Esophagus muscularis mucosa (tissue), 4 donors: Measurements from ENCODE around the gene CUL7. TPM values are rescaled to one million over a fixed set of nuclear protein-coding genes. Genes with fewer than 3 reads are reported as not detected.
"Not testable (repeated sequence)": the region's sequence is repeated elsewhere in the genome, so short reads cannot be mapped to it uniquely, and the experiment has no call there.

ENCODE experiments used
- DNase-seq: peaks from one replicate; pipeline ENCODE4 v3.0.0-alpha.2; 2017; ENCODE audit errors: extremely low spot score
- H3K27ac ChIP-seq, 4 donors: fragments of 200-600 bp; sonication (generic); replicated peaks in 1 of 4; 1 replicate in 3 of 4; 2 replicates in 1 of 4; pipeline ENCODE4 v1.5.1; 2016 to 2019; ENCODE audit warnings: mild to moderate bottlenecking in 1 of 4
- H3K27me3 ChIP-seq, 4 donors: fragments of 200-600 bp; sonication (generic); one replicate each; pipeline versions ENCODE4 v1.5.1 to v1.6.0; 2016 to 2019
- H3K36me3 ChIP-seq, 4 donors: fragments of 200-600 bp; sonication (generic); one replicate each; pipeline ENCODE4 v1.5.1; 2016 to 2019
- H3K4me1 ChIP-seq, 4 donors: fragments of 200-600 bp; sonication (generic); one replicate each; pipeline ENCODE4 v1.5.1; 2016 to 2019
- H3K4me3 ChIP-seq, 4 donors: fragments of 200-600 bp; sonication (generic); 1 replicate in 2 of 4; 2 replicates in 2 of 4; pipeline ENCODE4 v1.5.1; 2016 to 2019; ENCODE audit warnings: mild to moderate bottlenecking in 4 of 4, moderate library complexity in 1 of 4
- H3K9me3 ChIP-seq, 4 donors: fragments of 200-600 bp; sonication (generic); 1 replicate in 3 of 4; 2 replicates in 1 of 4; pipeline ENCODE4 v1.5.1; 2016 to 2019
- CTCF ChIP-seq, 3 experiments: fragments of 200-600 bp in 2 of 3; fragments of 450-650 bp in 1 of 3; sonication (generic) in 2 of 3; IDR thresholded peaks; one replicate each; pipeline ENCODE4 v1.5.1; 2017 to 2019; ENCODE audit warnings: antibody characterized with exemption in 3 of 3, mild to moderate bottlenecking in 2 of 3, moderate library complexity in 1 of 3
- EP300 ChIP-seq: sonication (generic); formaldehyde crosslinking; IDR thresholded peaks from one replicate; pipeline ENCODE4 v1.6.1; 2017; ENCODE audit warnings: antibody characterized with exemption
- POLR2A ChIP-seq: fragments of 450-650 bp; IDR thresholded peaks from one replicate; pipeline ENCODE4 v1.6.1; 2017; ENCODE audit warnings: antibody characterized with exemption, moderate library complexity, mild to moderate bottlenecking, low read depth
- POLR2AphosphoS5 ChIP-seq, 2 donors: sonication (generic); formaldehyde crosslinking; IDR thresholded peaks; one replicate each; pipeline ENCODE4 v1.6.1; 2017; ENCODE audit warnings: antibody characterized with exemption in 2 of 2
- WGBS: methylation state at CpG from one replicate; pipeline ENCODE4 v1.1.5; 2018; 5-methylcytosine and 5-hydroxymethylcytosine counted together
- intact Hi-C: fragments of 100-400 bp; cut with DNase I; formaldehyde crosslinking; loops from one replicate; pipeline ENCODE4 v1.15.1; 2023
- total RNA-seq, 4 donors: library from RNA; depleted of rRNA; stranded (reverse); fragments of >200 nt; gene quantifications; one replicate each; pipeline versions ENCODE4 v1.1.0 to v1.2.1, GENCODE V29; 2016

CUL7 gene
- total RNA-seq, 4 donors from 2014 or later: 8.4 to 19.6 (median 14.4) TPM

DNA sequence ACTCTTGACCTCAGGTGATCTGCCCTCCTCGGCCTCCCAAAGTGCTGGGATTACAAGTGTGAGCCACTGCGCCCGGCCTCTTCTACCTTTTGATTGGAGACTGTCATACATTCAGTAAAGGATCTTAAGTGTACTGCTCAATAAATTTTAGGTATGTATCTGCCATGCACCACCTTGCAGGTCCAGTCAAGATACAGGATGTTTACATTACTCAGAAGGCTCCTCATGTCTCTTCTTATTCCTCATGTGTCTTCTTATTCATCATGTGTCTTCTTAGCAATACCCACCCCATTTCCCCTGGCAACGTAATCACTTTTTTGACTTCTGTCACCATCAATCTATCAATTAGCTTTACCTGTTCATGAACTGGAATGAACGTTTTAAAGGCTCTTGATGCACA, 47.8 kb downstream of the CUL7 start:
- TF ChIP-seq CTCF (IDR thresholded peaks at IDR 0.05): no peak
- no peak for TF ChIP-seq POLR2AphosphoS5 (IDR thresholded peaks at IDR 0.05)
- TF ChIP-seq POLR2A: no peak
- TF ChIP-seq EP300: no peak
- no peak overlapping the region for H3K27ac ChIP-seq
- intact Hi-C loops: no loop called here
- 90% methylated on average over 5 of the region's 5 CpGs for WGBS
- no peaks in the 10 kb centered on the region for H3K4me1 ChIP-seq
- H3K9me3 ChIP-seq: no peaks in the 10 kb centered on the region
- H3K4me3 ChIP-seq: no peak overlapping the region
- H3K36me3 ChIP-seq: peaks cover 34 to 74% (median 58%) of the 10 kb centered on the region in 4 donors
- no peak for DNase-seq
- H3K27me3 ChIP-seq: no peaks in the 10 kb centered on the region

GRCh38 chr6:43001843-43002242, 51.8 kb downstream of the CUL7 start:
- intact Hi-C loops: no loop called here
- Histone ChIP-seq H3K36me3 (peaks cover under 1 to 40% (median 21%) of the 10 kb centered on the region in 4 donors), H3K27me3 (no peaks in the 10 kb centered on the region), H3K4me1 (no peaks in the 10 kb centered on the region), H3K4me3 (no peak overlapping the region), H3K27ac (no peak overlapping the region), H3K9me3 (no peaks in the 10 kb centered on the region)
- TF ChIP-seq CTCF (IDR thresholded peaks at IDR 0.05): no peak
- no peak for TF ChIP-seq POLR2AphosphoS5 (IDR thresholded peaks at IDR 0.05)
- TF ChIP-seq EP300: no peak
- TF ChIP-seq POLR2A: no peak
- WGBS: 93% methylated on average over 8 of the region's 8 CpGs
- DNase-seq: no peak

GRCh38 chr6:42998205-42998604, 55.4 kb downstream of the CUL7 start:
- H3K36me3 ChIP-seq: peaks cover 0 to 34% (median 17%) of the 10 kb centered on the region in 4 donors
- H3K9me3 ChIP-seq, H3K27me3 ChIP-seq, DNase-seq, intact Hi-C loops, H3K27ac ChIP-seq, H3K4me3 ChIP-seq, H3K4me1 ChIP-seq: not testable (repeated sequence)
- 92% methylated on average over 6 of the region's 9 CpGs for WGBS

GRCh38 chr6:42996513-42996912, 57.1 kb downstream of the CUL7 start:
- H3K36me3 ChIP-seq: peaks cover 0 to 31% (median 17%) of the 10 kb centered on the region in 4 donors
- intact Hi-C loops: no loop called here
- H3K4me1 ChIP-seq: no peaks in the 10 kb centered on the region
- H3K27ac ChIP-seq: no peak overlapping the region
- no peak overlapping the region for H3K4me3 ChIP-seq
- H3K9me3 ChIP-seq: no peaks in the 10 kb centered on the region
- H3K27me3 ChIP-seq: no peaks in the 10 kb centered on the region
- TF ChIP-seq POLR2A (no peak), CTCF (IDR thresholded peaks at IDR 0.05) (no peak), EP300 (no peak), POLR2AphosphoS5 (IDR thresholded peaks at IDR 0.05) (no peak)
- no peak for DNase-seq

DNA sequence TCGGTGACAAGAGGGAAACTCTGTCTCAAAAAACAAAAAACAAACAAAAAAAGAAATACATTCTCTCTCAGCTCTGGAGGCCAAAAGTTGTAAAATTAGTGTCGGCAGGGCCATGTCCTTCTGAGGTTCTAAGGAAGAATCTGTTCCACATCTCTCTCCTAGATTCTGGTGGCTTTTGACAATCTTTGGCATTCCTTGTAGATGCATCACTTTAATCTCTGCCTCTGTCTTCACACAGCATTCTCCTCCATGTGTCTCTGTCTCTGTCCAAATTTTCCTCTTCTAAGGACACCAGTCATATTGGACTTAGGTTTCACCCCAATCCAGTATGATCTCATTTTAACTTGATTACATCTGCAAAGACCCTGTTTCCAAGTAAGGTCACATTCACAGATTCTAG, 60.2 kb downstream of the CUL7 start:
- no peaks in the 10 kb centered on the region for H3K9me3 ChIP-seq
- H3K36me3 ChIP-seq: peaks cover 10 to 54% (median 35%) of the 10 kb centered on the region in 4 donors
- no peak for DNase-seq
- no peak for TF ChIP-seq POLR2A
- no peak for TF ChIP-seq CTCF (IDR thresholded peaks at IDR 0.05)
- TF ChIP-seq POLR2AphosphoS5 (IDR thresholded peaks at IDR 0.05): no peak
- TF ChIP-seq EP300: no peak
- H3K4me1 ChIP-seq: peaks cover 5 to 15% (median 6%) of the 10 kb centered on the region in 4 donors
- intact Hi-C loops: no loop called here
- 89% methylated on average over 2 of the region's 2 CpGs for WGBS
- no peak overlapping the region for H3K4me3 ChIP-seq
- no peaks in the 10 kb centered on the region for H3K27me3 ChIP-seq
- H3K27ac ChIP-seq: no peak overlapping the region
